22Rv1 (cell line): ENCODE results near the gene COBLL1.
A peak's percentile ranks its signal among the peaks of the same experiment; 100 is the strongest.

Experiments used
- H3K27ac ChIP-seq: fragments of 450-650 bp; 2 replicates; pipeline ENCODE4 v1.5.1; 2017
- ZFX ChIP-seq: fragments of 450-650 bp; IDR thresholded peaks from 2 replicates; pipeline ENCODE4 v1.6.1; 2017; ENCODE audit warnings: antibody characterized with exemption, borderline replicate concordance
- TF ChIP-seq, protein P1 (sequence below): fragments of 450-650 bp; IDR thresholded peaks from 2 replicates; pipeline ENCODE4 v1.5.1; 2017; ENCODE audit warnings: mild to moderate bottlenecking

COBLL1 gene

DNA sequence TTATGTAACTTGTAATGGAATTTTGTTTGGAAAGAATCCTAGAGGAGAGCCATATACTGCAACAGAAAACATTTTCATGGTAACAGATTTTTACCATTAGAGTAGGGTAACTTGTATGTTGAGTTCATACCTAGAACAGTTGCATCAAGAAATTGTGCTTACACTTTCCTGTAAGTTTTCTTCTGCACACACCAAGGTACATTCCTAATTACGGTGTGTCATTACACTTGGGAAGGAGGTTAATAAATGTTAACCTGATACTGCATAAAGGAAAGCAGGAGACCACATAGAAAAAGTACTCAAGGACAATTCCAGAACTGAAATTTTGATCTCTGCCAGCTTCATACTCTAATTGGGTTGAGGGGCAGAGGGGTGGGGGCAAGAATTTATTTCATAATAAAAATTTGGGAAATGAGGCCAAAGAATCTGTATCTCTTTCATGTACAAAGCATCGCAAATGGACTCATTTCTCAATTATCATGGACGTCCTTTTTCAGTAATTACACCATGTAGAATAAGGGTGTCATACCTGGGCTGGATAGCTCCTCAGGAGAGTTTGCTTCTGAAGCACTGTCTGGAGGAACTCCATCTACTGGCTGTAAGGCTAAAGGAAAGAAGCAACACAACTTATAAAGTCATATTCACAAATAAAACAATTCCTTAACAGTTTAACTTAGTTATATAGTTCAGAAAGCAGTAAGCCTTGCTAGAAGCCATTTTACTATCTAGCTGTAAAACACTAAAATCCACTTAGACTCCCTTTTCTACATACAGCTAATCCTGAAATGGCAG lies 137.5 kb downstream of the COBLL1 start:
- H3K27ac ChIP-seq = no peak overlapping the region
- TF ChIP-seq, protein P1, sequence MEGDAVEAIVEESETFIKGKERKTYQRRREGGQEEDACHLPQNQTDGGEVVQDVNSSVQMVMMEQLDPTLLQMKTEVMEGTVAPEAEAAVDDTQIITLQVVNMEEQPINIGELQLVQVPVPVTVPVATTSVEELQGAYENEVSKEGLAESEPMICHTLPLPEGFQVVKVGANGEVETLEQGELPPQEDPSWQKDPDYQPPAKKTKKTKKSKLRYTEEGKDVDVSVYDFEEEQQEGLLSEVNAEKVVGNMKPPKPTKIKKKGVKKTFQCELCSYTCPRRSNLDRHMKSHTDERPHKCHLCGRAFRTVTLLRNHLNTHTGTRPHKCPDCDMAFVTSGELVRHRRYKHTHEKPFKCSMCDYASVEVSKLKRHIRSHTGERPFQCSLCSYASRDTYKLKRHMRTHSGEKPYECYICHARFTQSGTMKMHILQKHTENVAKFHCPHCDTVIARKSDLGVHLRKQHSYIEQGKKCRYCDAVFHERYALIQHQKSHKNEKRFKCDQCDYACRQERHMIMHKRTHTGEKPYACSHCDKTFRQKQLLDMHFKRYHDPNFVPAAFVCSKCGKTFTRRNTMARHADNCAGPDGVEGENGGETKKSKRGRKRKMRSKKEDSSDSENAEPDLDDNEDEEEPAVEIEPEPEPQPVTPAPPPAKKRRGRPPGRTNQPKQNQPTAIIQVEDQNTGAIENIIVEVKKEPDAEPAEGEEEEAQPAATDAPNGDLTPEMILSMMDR = no peak
- TF ChIP-seq ZFX = no peak

DNA sequence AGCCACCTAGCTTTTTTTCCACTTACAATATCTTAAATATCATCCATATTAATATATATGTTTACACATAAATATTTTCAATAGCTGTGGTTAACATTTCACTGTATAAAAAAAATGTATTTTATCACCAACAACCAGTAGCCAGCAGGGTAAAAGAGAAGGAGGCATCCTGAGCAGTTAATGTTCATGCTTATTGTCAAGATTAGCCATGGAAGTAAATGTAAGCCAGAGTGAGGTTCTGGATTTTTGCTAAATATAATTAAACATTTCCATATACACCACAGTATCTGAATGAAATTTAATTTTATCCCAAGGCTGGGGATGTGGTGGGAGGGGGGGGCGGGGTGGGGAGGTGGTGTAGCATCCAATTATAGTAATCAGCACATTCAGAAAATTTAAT lies 140.1 kb downstream of the COBLL1 start:
- no peak overlapping the region for H3K27ac ChIP-seq
- TF ChIP-seq, protein P1 = no peak
- TF ChIP-seq ZFX = no peak

DNA sequence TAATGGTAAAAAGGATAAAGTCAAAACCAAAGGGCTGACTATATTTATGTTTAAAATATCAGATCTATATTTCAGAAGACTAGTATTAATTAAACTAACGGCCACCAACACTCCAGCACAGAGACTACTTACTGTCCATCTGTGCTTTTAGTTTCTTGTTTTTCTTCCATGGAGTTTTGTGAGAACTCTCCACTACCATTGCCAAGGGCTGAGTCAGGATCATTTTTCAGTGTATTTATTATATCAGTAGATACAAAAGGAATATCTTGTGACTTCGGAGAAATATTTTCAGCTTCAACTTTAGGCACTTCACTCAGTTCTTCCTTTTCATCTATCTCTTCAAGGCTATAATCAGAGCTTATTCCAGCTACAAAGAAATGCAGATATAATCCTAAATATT lies 141.2 kb downstream of the COBLL1 start:
- TF ChIP-seq, protein P1 = no peak
- TF ChIP-seq ZFX = no peak
- no peak overlapping the region for H3K27ac ChIP-seq

DNA sequence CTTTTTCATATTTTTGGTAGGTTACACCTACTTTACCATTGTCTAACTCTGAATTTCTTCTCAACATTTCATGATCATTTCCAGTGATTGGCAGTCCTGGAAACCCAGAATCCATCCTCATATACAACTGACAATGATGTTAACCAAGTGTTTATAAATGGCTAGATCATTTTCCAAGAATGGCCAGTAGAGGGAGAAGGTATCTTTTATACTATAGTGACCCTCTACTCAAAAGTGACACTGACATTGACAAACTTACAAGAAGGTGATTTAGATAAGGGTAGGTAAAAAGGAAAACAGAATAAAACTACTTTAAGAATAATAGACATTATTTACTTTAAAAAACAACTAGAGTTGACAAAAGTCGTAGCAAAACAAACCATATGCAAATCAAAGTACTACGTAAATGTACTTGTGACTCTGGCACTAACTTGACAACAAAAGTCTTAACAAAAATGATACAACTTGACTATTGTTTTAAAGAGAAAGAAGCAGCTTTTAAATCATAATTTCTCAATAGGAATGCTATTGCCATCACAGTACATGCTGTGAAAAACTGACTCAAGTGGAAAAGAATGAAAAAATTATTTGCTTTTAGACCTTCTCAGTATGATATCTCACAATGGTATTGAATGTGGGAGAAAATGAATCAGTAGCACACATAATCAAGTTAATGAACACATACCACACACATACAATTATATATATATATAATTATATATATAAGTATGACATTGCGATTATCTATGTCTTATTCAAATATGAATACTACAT lies 143.7 kb downstream of the COBLL1 start:
- no peak overlapping the region for H3K27ac ChIP-seq
- TF ChIP-seq, protein P1 = peak; percentile 61
- no peak for TF ChIP-seq ZFX

DNA sequence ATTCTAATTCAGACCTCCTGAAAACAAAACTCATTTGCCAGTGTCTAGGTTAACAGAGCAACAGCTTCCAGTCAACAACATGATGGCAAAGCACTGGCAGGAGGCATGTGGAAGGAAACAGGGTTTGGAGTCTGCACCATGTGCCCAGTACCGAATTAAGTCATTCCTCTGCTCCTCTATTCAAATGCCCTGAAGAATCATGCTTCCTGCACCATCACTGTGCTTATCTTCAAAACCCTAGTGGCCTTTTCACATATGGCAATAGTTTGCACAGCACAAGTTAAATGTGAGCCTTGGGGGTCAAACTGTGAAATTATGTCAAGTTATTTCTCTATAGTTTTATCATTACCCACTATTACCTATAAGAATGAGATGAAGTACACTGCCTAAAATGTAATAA lies 145.0 kb downstream of the COBLL1 start:
- TF ChIP-seq ZFX = no peak
- TF ChIP-seq, protein P1 = no peak
- H3K27ac ChIP-seq = no peak overlapping the region

DNA sequence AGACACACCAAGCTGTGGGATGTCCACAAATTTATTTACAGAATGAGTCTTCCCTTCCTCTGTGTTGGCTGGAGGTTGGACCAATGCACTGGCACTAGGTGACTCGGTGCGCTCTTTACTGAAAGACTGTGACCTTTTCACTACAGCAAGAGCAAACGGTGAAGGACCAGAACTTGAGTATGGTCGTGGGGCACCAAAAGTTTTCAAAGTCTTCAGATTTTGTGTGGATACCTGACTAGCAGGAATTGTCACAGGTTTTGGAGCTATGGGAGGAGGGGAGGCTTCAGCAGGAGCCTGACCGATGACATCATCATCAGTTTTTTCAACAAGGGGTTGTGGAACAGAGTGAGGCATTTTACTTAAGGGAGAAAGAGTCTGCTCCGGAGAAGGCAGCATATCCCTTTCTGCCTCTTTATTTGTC lies 147.3 kb downstream of the COBLL1 start:
- no peak for TF ChIP-seq ZFX
- TF ChIP-seq, protein P1 = no peak

DNA sequence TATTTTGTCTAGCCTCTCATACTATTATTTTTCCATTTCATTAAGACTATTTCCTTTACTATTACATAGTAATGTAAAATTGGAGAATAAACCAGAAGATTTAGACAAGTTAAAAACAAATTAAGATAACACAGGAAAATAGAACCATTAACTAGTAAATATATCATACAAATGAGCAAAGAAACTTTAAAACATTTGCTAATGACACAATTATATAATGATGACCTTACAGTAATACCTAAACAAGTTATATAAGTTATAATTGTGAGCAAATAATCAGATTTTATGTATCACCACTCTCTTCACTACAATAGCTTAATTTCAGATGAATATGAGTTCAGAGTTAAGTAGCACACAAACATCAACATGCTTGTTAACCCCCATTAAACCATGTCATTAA lies 147.8 kb downstream of the COBLL1 start:
- no peak for TF ChIP-seq ZFX
- TF ChIP-seq, protein P1 = no peak
- peak overlapping the region; percentile 50 for H3K27ac ChIP-seq

More for the DNA sequence above, 147.3 kb downstream of the COBLL1 start:
- H3K27ac ChIP-seq = peak overlapping the region; percentile 50
